Upper lobe of left lung (tissue), 4 donors: ENCODE measurements around the gene NOTCH1.

Experiments
- CTCF ChIP-seq, 6 experiments: fragments of 450-650 bp in 4 of 6; fragments of 200-600 bp in 2 of 6; sonication (generic) in 2 of 6; IDR thresholded peaks; one replicate each; pipeline ENCODE4 v1.5.1; 2016 to 2019; ENCODE audit warnings: antibody characterized with exemption in 6 of 6
- EP300 ChIP-seq, 4 donors: sonication (generic); formaldehyde crosslinking; IDR thresholded peaks; one replicate each; pipeline ENCODE4 v1.5.1; 2017; ENCODE audit warnings: antibody characterized with exemption in 4 of 4, control low read depth in 2 of 4
- POLR2A ChIP-seq, 4 donors: fragments of 450-650 bp; IDR thresholded peaks; one replicate each; pipeline ENCODE4 v1.5.1; 2016 to 2017; ENCODE audit warnings: antibody characterized with exemption in 4 of 4, mild to moderate bottlenecking in 2 of 4

- TF ChIP-seq CTCF (IDR thresholded peaks at IDR 0.05): no peak
- TF ChIP-seq POLR2A (IDR thresholded peaks at IDR 0.05): peak in 1 of 4 donors; percentile 22
- no peak for TF ChIP-seq EP300 (IDR thresholded peaks at IDR 0.05)
These were observed 25.8 kb downstream of the NOTCH1 start for GRCh38 chr9:136520053-136520540.
